Fibroblast of lung (primary cell): Measurements from ENCODE around the gene SSPN. TPM values are rescaled to one million over a fixed set of nuclear protein-coding genes. Genes with fewer than 3 reads are reported as not detected.

Experiments used
- DNase-seq, 2 donors: peaks; one replicate each; pipeline versions ENCODE4 v3.0.0 to v3.0.0-alpha.2; 2010; ENCODE audit warnings: low read depth in 2 of 2
- H2AFZ ChIP-seq: 2 replicates; pipeline ENCODE4 v1.5.1; 2012; ENCODE audit warnings: low read length, control low read depth, inconsistent platforms
- H3K27ac ChIP-seq: 2 replicates; pipeline ENCODE4 v1.5.1; 2011; ENCODE audit warnings: low read length, control low read depth; ENCODE audit not compliant: insufficient read depth
- H3K27me3 ChIP-seq: 2 replicates; pipeline ENCODE4 v1.5.1; 2011; ENCODE audit warnings: mild to moderate bottlenecking, low read length; ENCODE audit not compliant: control insufficient read depth, insufficient read depth
- H3K36me3 ChIP-seq: 2 replicates; pipeline ENCODE4 v1.5.1; 2011; ENCODE audit warnings: low read length; ENCODE audit not compliant: control insufficient read depth, insufficient read depth
- H3K4me1 ChIP-seq: 2 replicates; pipeline ENCODE4 v1.5.1; 2011; ENCODE audit warnings: low read length; ENCODE audit not compliant: control insufficient read depth, insufficient read depth; ENCODE audit errors: extremely low read depth
- H3K4me2 ChIP-seq: 2 replicates; pipeline ENCODE4 v1.5.1; 2011; ENCODE audit warnings: low read length, control low read depth; ENCODE audit not compliant: insufficient read depth; ENCODE audit errors: extremely low read depth
- H3K4me3 ChIP-seq, 4 experiments: fragments of 200-600 bp in 1 of 4; sonication (generic) in 1 of 4; replicated peaks in 1 of 4; 2 replicates each; pipeline ENCODE4 v1.5.1; 2011 to 2016; ENCODE audit warnings: low read length in 4 of 4, low read depth in 3 of 4, mild to moderate bottlenecking in 3 of 4, control low read depth in 2 of 4, inconsistent platforms in 1 of 4, mixed read lengths in 1 of 4; ENCODE audit not compliant: insufficient read depth in 1 of 4; ENCODE audit errors: control extremely low read depth in 1 of 4
- H3K79me2 ChIP-seq: 2 replicates; pipeline ENCODE4 v1.5.1; 2012; ENCODE audit warnings: mild to moderate bottlenecking, low read length, inconsistent platforms; ENCODE audit not compliant: control insufficient read depth, insufficient read depth
- H3K9ac ChIP-seq: 2 replicates; pipeline ENCODE4 v1.5.1; 2011; ENCODE audit warnings: mild to moderate bottlenecking, low read length, control low read depth; ENCODE audit not compliant: insufficient read depth
- H3K9me3 ChIP-seq: 2 replicates; pipeline ENCODE4 v1.5.1; 2012; ENCODE audit warnings: low read depth, low read length; ENCODE audit not compliant: control insufficient read depth, insufficient read depth
- H4K20me1 ChIP-seq: 2 replicates; pipeline ENCODE4 v1.5.1; 2011; ENCODE audit warnings: low read length; ENCODE audit not compliant: control insufficient read depth, insufficient read depth; ENCODE audit errors: extremely low read depth
- CTCF ChIP-seq, 2 donors: IDR thresholded peaks in 1 of 2; conservative IDR thresholded peaks in 1 of 2; 1 replicate in 1 of 2; 2 replicates in 1 of 2; pipeline ENCODE4 v1.5.1; 2011 to 2012; ENCODE audit warnings: low read length in 2 of 2, control low read depth in 1 of 2, inconsistent platforms in 1 of 2, low read depth in 1 of 2, mild to moderate bottlenecking in 1 of 2
- EZH2 ChIP-seq: IDR thresholded peaks from 2 replicates; pipeline ENCODE4 v1.5.1; 2012; ENCODE audit warnings: low read length, control low read depth, mild to moderate bottlenecking; ENCODE audit errors: missing control alignments
- polyA plus RNA-seq, 2 donors: library from polyadenylated mRNA; depleted of rRNA in 1 of 2; stranded (reverse) in 1 of 2; unstranded in 1 of 2; fragments of >200 nt; gene quantifications; 2 replicates each; pipeline ENCODE4 v1.2.1, GENCODE V29; 2011 to 2012; ENCODE audit warnings: missing spikeins in 1 of 2
- total RNA-seq: library from RNA; depleted of rRNA; stranded (reverse); fragments of >200 nt; gene quantifications from 2 replicates; pipeline ENCODE4 v1.2.1, GENCODE V29; 2014

The SSPN gene
- total and polyA plus RNA-seq, 2 donors (not counting 1 experiment from before 2014, with no cell fraction given), result 18.3 to 18.5 TPM

- Histone ChIP-seq H3K9ac (no peak overlapping the region), H3K27me3 (no peaks in the 10 kb centered on the region), H3K4me3 (no peak overlapping the region), H3K4me1 (peaks cover 3% of the 10 kb centered on the region), H3K79me2 (no peaks in the 10 kb centered on the region), H3K4me2 (no peak overlapping the region), H3K9me3 (no peaks in the 10 kb centered on the region), H3K27ac (no peak overlapping the region), H2AFZ (no peak overlapping the region), H3K36me3 (no peaks in the 10 kb centered on the region), H4K20me1 (no peaks in the 10 kb centered on the region)
- no peak for DNase-seq
- TF ChIP-seq EZH2 (no peak), CTCF (conservative IDR thresholded peaks at IDR 0.05 in 1 of 2, IDR thresholded peaks at IDR 0.05 in 1 of 2; ENCODE audit: low read depth in 1 of 2, low read length in 2 of 2) (no peak)
These were observed 99.6 kb downstream of the SSPN start for GRCh38 chr12:26295001-26295400.

- Histone ChIP-seq H2AFZ (no peak overlapping the region), H3K36me3 (no peaks in the 10 kb centered on the region), H3K79me2 (no peaks in the 10 kb centered on the region), H3K4me2 (no peak overlapping the region), H3K4me3 (no peak overlapping the region), H3K9ac (no peak overlapping the region), H3K27ac (no peak overlapping the region), H3K4me1 (peaks cover 3% of the 10 kb centered on the region), H4K20me1 (no peaks in the 10 kb centered on the region), H3K9me3 (no peaks in the 10 kb centered on the region), H3K27me3 (no peaks in the 10 kb centered on the region)
- TF ChIP-seq CTCF (conservative IDR thresholded peaks at IDR 0.05 in 1 of 2, IDR thresholded peaks at IDR 0.05 in 1 of 2; ENCODE audit: low read depth in 1 of 2, low read length in 2 of 2) (no peak), EZH2 (no peak)
- peak in 1 of 2 donors; percentile 79 for DNase-seq
These were observed 102.2 kb downstream of the SSPN start for GRCh38 chr12:26297396-26298070.

- H3K9ac ChIP-seq, result no peak overlapping the region
- H3K4me2 ChIP-seq, result peak overlapping the region; percentile 15
- H3K9me3 ChIP-seq, result no peaks in the 10 kb centered on the region
- DNase-seq, result peak; percentile 74 to 90
- TF ChIP-seq EZH2 (no peak), CTCF (conservative IDR thresholded peaks at IDR 0.05 in 1 of 2, IDR thresholded peaks at IDR 0.05 in 1 of 2; ENCODE audit: low read depth in 1 of 2, low read length in 2 of 2) (peak; percentile 22 to 40)
- H3K27ac ChIP-seq, result peak overlapping the region; percentile 44
- no peaks in the 10 kb centered on the region for H3K36me3 ChIP-seq
- H2AFZ ChIP-seq, result peak overlapping the region; percentile 49
- no peaks in the 10 kb centered on the region for H3K79me2 ChIP-seq
- H3K4me1 ChIP-seq, result peaks cover 3% of the 10 kb centered on the region
- H3K27me3 ChIP-seq, result no peaks in the 10 kb centered on the region
- peak overlapping the region; percentile 7 to 39 (median 19) for H3K4me3 ChIP-seq
- no peaks in the 10 kb centered on the region for H4K20me1 ChIP-seq
These were observed 103.6 kb downstream of the SSPN start for GRCh38 chr12:26298785-26299621.
